K562 (cell line): ENCODE measurements around the gene TPBGL.

Experiments
- EZH2 ChIP-seq: IDR thresholded peaks from 2 replicates; pipeline ENCODE4 v1.6.1; 2012; ENCODE audit warnings: low read depth, mild to moderate bottlenecking, inconsistent platforms, low read length, borderline replicate concordance
- KLF13 ChIP-seq: fragments of 450-650 bp; IDR thresholded peaks from 2 replicates; pipeline ENCODE4 v1.6.1; 2016; ENCODE audit warnings: missing genetic modification characterization, low read depth, mild to moderate bottlenecking, missing compliant biosample characterization, moderate library complexity, borderline replicate concordance
- SRF ChIP-seq, 2 experiments: fragments of 250-450, 450-650 bp in 1 of 2; sonication (Bioruptor Pico) in 1 of 2; sonication (generic) in 1 of 2; formaldehyde crosslinking; IDR thresholded peaks; 2 replicates each; pipeline versions ENCODE4 v1.5.0 to v1.5.1; 2020 to 2022; ENCODE audit warnings: mild to moderate bottlenecking in 1 of 2, missing genetic modification reagents in 1 of 2
- USF1 ChIP-seq: sonication (generic); formaldehyde crosslinking; IDR thresholded peaks from 2 replicates; pipeline ENCODE4 v1.9.0; 2022; ENCODE audit warnings: mild to moderate bottlenecking, missing genetic modification reagents
- USF2 ChIP-seq: sonication (generic); formaldehyde crosslinking; IDR thresholded peaks from 2 replicates; pipeline ENCODE4 v1.5.0; 2020; ENCODE audit warnings: missing genetic modification reagents
- ZNF407 ChIP-seq: fragments of 450-650 bp; IDR thresholded peaks from 2 replicates; pipeline ENCODE4 v1.6.1; 2016; ENCODE audit warnings: low read depth

- TF ChIP-seq ZNF407 (no peak), USF2 (CRISPR knock-in tag) (no peak), SRF (CRISPR knock-in tag; IDR thresholded peaks at IDR 0.05) (no peak), KLF13 (tag) (no peak), USF1 (no peak), EZH2 (no peak)
These were observed 13.8 kb downstream of the TPBGL start for GRCh38 chr11:75254326-75254725.
